OCI-LY1 (cell line): ENCODE measurements around the gene CFL1.

Experiments
- H2AFZ ChIP-seq: fragments of 200-600 bp; sonication (generic), shearing (Covaris generic); 2 replicates; pipeline ENCODE4 v1.6.0; 2014; ENCODE audit warnings: antibody characterized with exemption, mild to moderate bottlenecking, low read length
- H3F3A ChIP-seq: fragments of 200-600 bp; sonication (generic), shearing (Covaris generic); 2 replicates; pipeline ENCODE4 v1.6.0; 2014; ENCODE audit warnings: mild to moderate bottlenecking, antibody characterized with exemption, low read length, moderate library complexity; ENCODE audit not compliant: insufficient read depth
- H3K27ac ChIP-seq: fragments of 200-600 bp; sonication (generic); 2 replicates; pipeline ENCODE4 v1.5.1; 2014; ENCODE audit warnings: low read length, mixed run types, mild to moderate bottlenecking, low read depth; ENCODE audit not compliant: poor library complexity, severe bottlenecking
- H3K27me3 ChIP-seq: fragments of 200-600 bp; sonication (generic); 2 replicates; pipeline ENCODE4 v1.6.0; 2014; ENCODE audit warnings: antibody characterized with exemption, mild to moderate bottlenecking, low read length, moderate library complexity; ENCODE audit not compliant: insufficient read depth
- H3K36me3 ChIP-seq: fragments of 200-600 bp; sonication (generic); 2 replicates; pipeline ENCODE4 v1.6.1; 2014; ENCODE audit warnings: mild to moderate bottlenecking, antibody characterized with exemption, low read length, moderate library complexity, mixed read lengths; ENCODE audit not compliant: insufficient read depth
- H3K4me1 ChIP-seq: fragments of 200-600 bp; sonication (generic); 2 replicates; pipeline ENCODE4 v1.5.1; 2014; ENCODE audit warnings: mild to moderate bottlenecking, low read length, moderate library complexity; ENCODE audit not compliant: insufficient read depth, severe bottlenecking
- H3K4me2 ChIP-seq: fragments of 200-600 bp; sonication (generic), shearing (Covaris generic); 2 replicates; pipeline ENCODE4 v1.6.1; 2014; ENCODE audit warnings: low read length
- H3K4me3 ChIP-seq: fragments of 200-600 bp; sonication (generic); 2 replicates; pipeline ENCODE4 v1.5.1; 2014; ENCODE audit warnings: low read length, low read depth, mild to moderate bottlenecking, mixed read lengths; ENCODE audit not compliant: poor library complexity, severe bottlenecking
- H3K79me2 ChIP-seq: fragments of 200-600 bp; shearing (Covaris generic); 2 replicates; pipeline ENCODE4 v1.6.1; 2016; ENCODE audit warnings: mixed run types, low read length, mixed read lengths; ENCODE audit not compliant: insufficient read depth
- H3K9ac ChIP-seq: fragments of 200-600 bp; sonication (generic), shearing (Covaris generic); 2 replicates; pipeline ENCODE4 v1.6.1; 2014; ENCODE audit warnings: mild to moderate bottlenecking, low read length, mixed read lengths
- H3K9me2 ChIP-seq: fragments of 200-600 bp; sonication (generic), shearing (Covaris generic); 2 replicates; pipeline ENCODE4 v1.6.1; 2014; ENCODE audit warnings: low read depth, mild to moderate bottlenecking, low read length, mixed read lengths
- H3K9me3 ChIP-seq: fragments of 200-600 bp; shearing (Covaris generic); 2 replicates; pipeline ENCODE4 v1.6.1; 2014; ENCODE audit warnings: low read length, mixed read lengths
- H4K20me1 ChIP-seq: fragments of 200-600 bp; sonication (generic), shearing (Covaris generic); 2 replicates; pipeline ENCODE4 v1.6.0; 2016; ENCODE audit warnings: mild to moderate bottlenecking, low read length; ENCODE audit not compliant: insufficient read depth
- CTCF ChIP-seq: fragments of 200-600 bp; sonication (generic), shearing (Covaris generic); IDR thresholded peaks from 2 replicates; pipeline ENCODE4 v1.5.1; 2017; ENCODE audit warnings: mild to moderate bottlenecking, antibody characterized with exemption, low read length, moderate library complexity, mixed read lengths
- EZH2 ChIP-seq: fragments of 200-600 bp; sonication (generic), shearing (Covaris generic); IDR thresholded peaks from 2 replicates; pipeline ENCODE4 v1.8.0; 2017; ENCODE audit warnings: borderline replicate concordance, mixed run types, mild to moderate bottlenecking, antibody characterized with exemption, low read length, moderate library complexity, mixed read lengths

Gene CFL1

GRCh38 chr11:65826984-65827735 is 30.8 kb downstream of the CFL1 start:
- Histone ChIP-seq H3K79me2 (no peaks in the 10 kb centered on the region), H3K9me3 (no peaks in the 10 kb centered on the region), H3K4me1 (no peaks in the 10 kb centered on the region), H3K36me3 (no peaks in the 10 kb centered on the region), H4K20me1 (no peaks in the 10 kb centered on the region), H3K4me3 (no peak overlapping the region), H3K27ac (no peak overlapping the region), H3F3A (no peaks in the 10 kb centered on the region), H3K4me2 (no peak overlapping the region), H3K9ac (no peak overlapping the region), H3K27me3 (0 out of 2 replicates have a peak, but pooled peaks cover 4% of the 10 kb centered on the region), H3K9me2 (no peaks in the 10 kb centered on the region), H2AFZ (no peak overlapping the region)
- TF ChIP-seq EZH2 (no peak), CTCF (no peak)

GRCh38 chr11:65822776-65823528 is 35.0 kb downstream of the CFL1 start:
- no peak overlapping the region for H3K4me3 ChIP-seq
- H3K9me3 ChIP-seq = no peaks in the 10 kb centered on the region
- H3K36me3 ChIP-seq = no peaks in the 10 kb centered on the region
- H3K9me2 ChIP-seq = no peaks in the 10 kb centered on the region
- H2AFZ ChIP-seq = no peak overlapping the region
- no peaks in the 10 kb centered on the region for H4K20me1 ChIP-seq
- H3K9ac ChIP-seq = no peak overlapping the region
- H3K79me2 ChIP-seq = no peaks in the 10 kb centered on the region
- H3F3A ChIP-seq = no peaks in the 10 kb centered on the region
- TF ChIP-seq CTCF = no peak
- no peak for TF ChIP-seq EZH2
- H3K27me3 ChIP-seq = peaks cover 11% of the 10 kb centered on the region; the same call in 1 of the 2 replicates
- no peaks in the 10 kb centered on the region for H3K4me1 ChIP-seq
- H3K4me2 ChIP-seq = no peak overlapping the region
- no peak overlapping the region for H3K27ac ChIP-seq

- Histone ChIP-seq H3K4me2 (no peak overlapping the region), H3K9me2 (no peaks in the 10 kb centered on the region), H3K79me2 (no peaks in the 10 kb centered on the region), H3K9ac (no peak overlapping the region), H3K27ac (no peak overlapping the region), H3K4me3 (no peak overlapping the region), H3K36me3 (no peaks in the 10 kb centered on the region), H4K20me1 (no peaks in the 10 kb centered on the region), H3K4me1 (peaks cover 7% of the 10 kb centered on the region), H3K27me3 (peaks cover 11% of the 10 kb centered on the region; the same call in 1 of the 2 replicates), H2AFZ (no peak overlapping the region), H3F3A (no peaks in the 10 kb centered on the region), H3K9me3 (no peaks in the 10 kb centered on the region)
- TF ChIP-seq CTCF (no peak), EZH2 (no peak)
Measured at GRCh38 chr11:65821107-65821506, 36.9 kb downstream of the CFL1 start.
